ENCODE data around the gene PSMD9. TPM values are rescaled to one million over a fixed set of nuclear protein-coding genes. Genes with fewer than 3 reads are reported as not detected.

PSMD9 gene
- total RNA-seq, 1 experiment from 2014 or later, result 55.5 TPM

- Histone ChIP-seq H3K9me2 (ENCODE audit: insufficient read depth) (no peaks in the 10 kb centered on the region), H3K79me2 (ENCODE audit: insufficient read depth, low read length) (no peaks in the 10 kb centered on the region), H3K27ac (ENCODE audit: low read depth, low read length) (no peak overlapping the region), H2AFZ (ENCODE audit: low read depth, low read length, poor library complexity, severe bottlenecking) (no peak overlapping the region), H4K20me1 (ENCODE audit: insufficient read depth) (no peaks in the 10 kb centered on the region), H3K27me3 (ENCODE audit: insufficient read depth, low read length) (no peaks in the 10 kb centered on the region), H3K36me3 (ENCODE audit: control insufficient read depth in 1 of 2, insufficient read depth in 2 of 2, low read length in 2 of 2) (no peaks in the 10 kb centered on the region), H3K4me1 (ENCODE audit: control insufficient read depth in 1 of 2, insufficient read depth in 2 of 2, low read length in 2 of 2) (peaks cover 0 to 6% of the 10 kb centered on the region in 2 experiments; a peak in 1 of 4 replicates), H3K9ac (ENCODE audit: low read length) (no peak overlapping the region), H3K9me3 (ENCODE audit: control insufficient read depth in 1 of 2, insufficient read depth in 1 of 2, low read depth in 1 of 2, low read length in 2 of 2) (no peaks in the 10 kb centered on the region), H3K4me3 (replicated peaks in 1 of 2; ENCODE audit: low read depth in 1 of 2, low read length in 2 of 2) (no peak overlapping the region), H3K4me2 (ENCODE audit: low read length) (no peak overlapping the region)
- BruUV-seq (replicated peaks), result no TSS peak
- RAD21 ChIA-PET (ENCODE audit: low non-redundant PET in 1 of 2, low total read pairs in 2 of 2, uncharacterized antibody in 2 of 2, unreplicated experiment in 2 of 2), result no interaction called here
- CTCF ChIA-PET, result no interaction called here
- no peak for DNase-seq (ENCODE audit: low read depth, low spot score)
- TF ChIP-seq POLR2A (IDR thresholded peaks at IDR 0.05; ENCODE audit: borderline replicate concordance, extremely low read depth, insufficient read depth, insufficient read length) (no peak), ELF1 (IDR thresholded peaks at IDR 0.05; ENCODE audit: borderline replicate concordance, low read depth) (no peak), CBX3 (IDR thresholded peaks at IDR 0.05; ENCODE audit: low read depth) (no peak), ZNF274 (IDR thresholded peaks at IDR 0.05; ENCODE audit: low read depth, low read length) (no peak), ZBTB33 (IDR thresholded peaks at IDR 0.05; ENCODE audit: extremely low read depth, insufficient replicate concordance, low read length) (no peak), CEBPB (IDR thresholded peaks at IDR 0.05; ENCODE audit: low read depth) (no peak), RAD21 (IDR thresholded peaks at IDR 0.05; ENCODE audit: low read depth) (no peak), EZH2phosphoT487 (IDR thresholded peaks at IDR 0.05; ENCODE audit: borderline replicate concordance) (no peak)
- POLR2A ChIA-PET, result no interaction called here
- intact Hi-C loops (cut with micrococcal nuclease), result no loop called here
- no peak for ATAC-seq
Measured at GRCh38 chr12:121963341-121964018, 74.9 kb downstream of the PSMD9 start.

Data from HCT116 (cell line).